Activated CD4-positive, CD25-positive, alpha-beta regulatory T cell treated with anti-CD3 and anti-CD28 coated beads, Interleukin-2, amount 50 U/mL, for 72 hours (primary cell): ENCODE data around the gene ADAMTSL4.
"Not testable (repeated sequence)": the region's sequence is repeated elsewhere in the genome, so short reads cannot be mapped to it uniquely, and the experiment has no call there.

Experiments
- DNase-seq: peaks from one replicate; pipeline ENCODE4 v3.0.0; 2021

The ADAMTSL4 gene

GRCh38 chr1:150596095-150596892 is 47.1 kb downstream of the ADAMTSL4 start:
- no peak for DNase-seq

GRCh38 chr1:150596976-150597375 is 47.8 kb downstream of the ADAMTSL4 start:
- no peak for DNase-seq

GRCh38 chr1:150598346-150598745 is 49.1 kb downstream of the ADAMTSL4 start:
- not testable (repeated sequence) for DNase-seq

GRCh38 chr1:150601540-150601939 is 52.3 kb downstream of the ADAMTSL4 start:
- no peak for DNase-seq

GRCh38 chr1:150602372-150602771 is 53.2 kb downstream of the ADAMTSL4 start:
- not testable (repeated sequence) for DNase-seq

GRCh38 chr1:150603711-150604110 is 54.5 kb downstream of the ADAMTSL4 start:
- no peak for DNase-seq

GRCh38 chr1:150604226-150604588 is 55.0 kb downstream of the ADAMTSL4 start:
- no peak for DNase-seq

- not testable (repeated sequence) for DNase-seq
Measured at GRCh38 chr1:150605451-150605731, 56.2 kb downstream of the ADAMTSL4 start.

GRCh38 chr1:150606463-150607142 is 57.4 kb downstream of the ADAMTSL4 start:
- no peak for DNase-seq

- no peak for DNase-seq
Measured at GRCh38 chr1:150609732-150610131, 60.5 kb downstream of the ADAMTSL4 start.
